ENCODE results near the gene INTS11.

GRCh38 chr1:1358433-1359271 is 34.2 kb upstream of the INTS11 start, which contains the start of gene MXRA8:
- TF ChIP-seq CTCF (IDR thresholded peaks at IDR 0.05; ENCODE audit: insufficient read depth, low read depth, low read length) (no peak), EZH2 (IDR thresholded peaks at IDR 0.05; ENCODE audit: insufficient read depth, low read length) (no peak)

Measured in astrocyte (in vitro differentiated cells and primary cell).